Muscle layer of colon (tissue), 2 donors: Measurements from ENCODE around the gene LRRC8B.
A peak's percentile ranks its signal among the peaks of the same experiment; 100 is the strongest.

Experiments used
- H3K27ac ChIP-seq: one replicate; pipeline ENCODE4 v1.7.0; 2013; ENCODE audit warnings: low read depth, mild to moderate bottlenecking, low read length, moderate library complexity
- H3K27me3 ChIP-seq, 2 donors: one replicate each; pipeline ENCODE4 v1.7.0; 2013; ENCODE audit warnings: low read length in 2 of 2, mild to moderate bottlenecking in 2 of 2; ENCODE audit not compliant: insufficient read depth in 2 of 2, control insufficient read depth in 1 of 2
- H3K36me3 ChIP-seq: one replicate; pipeline ENCODE4 v1.7.0; 2013; ENCODE audit warnings: mild to moderate bottlenecking, low read length; ENCODE audit not compliant: insufficient read depth
- H3K4me1 ChIP-seq: one replicate; pipeline ENCODE4 v1.7.0; 2013; ENCODE audit warnings: mild to moderate bottlenecking, low read length; ENCODE audit not compliant: insufficient read depth
- H3K4me3 ChIP-seq, 2 donors: one replicate each; pipeline ENCODE4 v1.7.0; 2013; ENCODE audit warnings: low read length in 2 of 2, low read depth in 1 of 2, mild to moderate bottlenecking in 1 of 2, moderate library complexity in 1 of 2
- H3K9ac ChIP-seq: one replicate; pipeline ENCODE4 v1.7.0; 2013; ENCODE audit warnings: low read length
- H3K9me3 ChIP-seq: one replicate; pipeline ENCODE4 v1.7.0; 2013; ENCODE audit warnings: mild to moderate bottlenecking, low read length
- donor health status: abdominal sarcoma.
- donor health status: Adenocarcinoma of cecum.

The LRRC8B gene

DNA sequence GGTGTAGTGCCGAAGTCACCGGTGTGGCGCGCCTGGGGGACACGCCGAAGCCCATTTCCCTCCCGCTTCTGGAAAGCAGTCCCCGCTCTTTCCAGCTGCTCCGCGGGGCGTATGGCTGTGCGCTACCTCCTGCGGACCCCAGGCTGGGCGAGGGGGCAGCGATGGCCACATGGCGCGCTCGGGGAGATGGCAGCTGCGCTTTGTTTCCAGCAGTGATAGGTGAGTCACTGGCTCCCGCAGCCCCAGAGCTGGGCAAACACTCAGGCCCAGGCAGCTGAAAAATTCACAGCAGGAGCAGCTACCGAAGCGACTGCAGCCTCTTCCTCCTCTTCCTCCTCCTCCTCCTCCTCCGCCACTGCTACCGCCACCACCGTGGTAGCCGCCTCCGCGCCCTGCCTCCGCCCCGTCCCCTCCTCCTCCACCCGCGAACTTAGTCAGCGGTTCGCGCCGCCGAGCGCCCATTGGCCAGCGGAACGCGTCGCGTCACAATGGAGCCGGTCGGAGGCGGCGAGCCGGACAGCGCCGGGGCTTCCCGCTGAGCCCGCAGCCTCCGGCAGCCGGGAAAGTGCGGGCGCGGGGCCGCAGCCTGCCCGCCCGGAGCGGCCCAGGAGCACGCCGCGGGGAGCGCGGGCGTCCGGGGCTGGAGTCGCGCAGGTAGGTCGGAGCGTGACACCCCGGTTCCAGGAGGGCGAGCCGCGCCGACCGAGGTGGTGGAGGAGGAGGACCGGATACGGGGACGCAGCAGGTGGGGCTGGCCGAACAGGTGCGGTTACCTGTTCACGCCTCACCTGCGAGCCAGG, at the start of gene LRRC8B:
LRRC8B (plus strand) TSS at position 461 of the 800 bp plus-strand sequence. CDS start 57,822 bp downstream, outside the sequence.
- Histone ChIP-seq H3K27ac (peak within 1 kb of the TSS; percentile 74), H3K4me1 (peaks cover 6% of the 10 kb centered on the region), H3K9me3 (no peaks in the 10 kb centered on the region), H3K36me3 (no peaks in the 10 kb centered on the region), H3K27me3 (no peaks in the 10 kb centered on the region), H3K4me3 (peak within 1 kb of the TSS; percentile 78 to 85), H3K9ac (peak within 1 kb of the TSS; percentile 44)

DNA sequence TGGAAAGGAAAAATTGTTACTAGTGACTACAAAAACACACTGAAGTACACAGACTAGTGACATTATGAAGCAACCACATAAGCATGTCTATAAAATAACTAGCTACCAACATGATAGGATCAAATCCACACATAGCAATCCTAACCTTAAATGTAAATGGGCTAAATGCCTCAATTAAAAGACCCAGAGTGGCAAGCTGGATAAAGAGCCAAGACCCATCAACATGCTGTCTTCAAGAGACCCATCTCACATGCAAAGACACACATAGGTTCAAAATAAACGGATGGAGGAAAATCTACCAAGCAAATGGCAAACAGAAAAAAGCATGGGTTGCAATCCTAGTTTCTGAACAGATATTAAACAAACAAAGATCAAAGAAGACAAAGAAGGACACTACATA, 49.4 kb upstream of the LRRC8B start:
- Histone ChIP-seq H3K4me1 (no peaks in the 10 kb centered on the region), H3K9ac (no peak overlapping the region), H3K9me3 (no peaks in the 10 kb centered on the region), H3K36me3 (no peaks in the 10 kb centered on the region), H3K27ac (no peak overlapping the region), H3K27me3 (no peaks in the 10 kb centered on the region), H3K4me3 (no peak overlapping the region)

DNA sequence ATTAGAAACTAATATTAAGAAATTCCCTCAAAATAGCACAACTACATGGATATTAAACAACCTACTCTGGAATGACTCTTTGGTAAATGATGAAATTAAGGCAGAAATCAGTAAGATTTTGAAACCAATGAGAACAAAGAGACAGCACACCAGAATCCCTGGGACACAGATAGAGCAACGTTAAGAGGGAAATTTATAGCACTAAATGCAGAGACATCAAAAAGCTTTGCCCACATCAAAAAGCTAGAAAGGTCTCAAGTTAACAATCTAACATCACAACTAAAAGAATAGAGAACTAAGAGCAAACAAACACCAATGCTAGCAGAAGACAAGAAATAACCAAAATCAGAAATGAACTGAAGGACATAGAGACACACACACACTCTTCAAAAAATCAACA, 48.6 kb upstream of the LRRC8B start:
- H3K4me3 ChIP-seq: no peak overlapping the region
- H3K27ac ChIP-seq: no peak overlapping the region

DNA sequence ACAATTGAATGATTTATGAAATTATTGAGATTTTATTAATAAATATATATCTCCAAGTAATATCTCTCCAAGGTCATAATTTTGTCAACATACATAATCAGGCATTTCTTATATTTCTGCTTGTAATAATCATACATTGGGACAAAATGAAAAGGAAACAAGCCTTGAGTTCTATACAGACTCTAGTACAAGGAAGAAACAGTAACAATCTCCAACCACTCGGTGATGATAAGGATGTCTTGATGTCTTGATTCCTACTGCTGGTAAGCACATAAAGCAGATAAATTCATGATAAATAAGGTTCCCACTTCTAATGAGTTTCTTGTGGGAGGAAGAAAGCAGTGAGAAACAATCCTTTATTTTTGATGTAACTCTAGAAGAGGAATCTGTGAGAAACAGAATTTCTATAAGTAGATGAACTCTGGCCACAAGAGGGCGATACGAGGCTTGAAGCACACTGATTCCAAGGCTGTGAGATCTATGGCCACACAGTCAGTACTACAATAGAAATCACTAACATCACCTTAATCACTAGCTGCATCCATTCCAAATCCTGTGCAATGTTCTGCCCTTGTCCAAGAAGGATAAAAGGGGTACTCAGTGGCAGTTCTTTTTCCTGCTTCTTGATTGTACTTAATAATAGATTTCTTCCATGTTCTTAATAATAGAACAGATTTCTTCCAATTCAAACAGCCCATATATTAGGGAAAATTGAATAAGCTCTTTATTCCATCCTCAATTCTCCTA, 41.4 kb upstream of the LRRC8B start:
- no peaks in the 10 kb centered on the region for H3K9me3 ChIP-seq
- no peak overlapping the region for H3K27ac ChIP-seq
- no peak overlapping the region for H3K4me3 ChIP-seq
- H3K36me3 ChIP-seq: no peaks in the 10 kb centered on the region
- H3K27me3 ChIP-seq: no peaks in the 10 kb centered on the region
- no peak overlapping the region for H3K9ac ChIP-seq
- no peaks in the 10 kb centered on the region for H3K4me1 ChIP-seq

More for the DNA sequence above, 48.6 kb upstream of the LRRC8B start:
- no peaks in the 10 kb centered on the region for H3K9me3 ChIP-seq
- H3K9ac ChIP-seq: no peak overlapping the region
- H3K27me3 ChIP-seq: no peaks in the 10 kb centered on the region
- no peaks in the 10 kb centered on the region for H3K36me3 ChIP-seq
- H3K4me1 ChIP-seq: no peaks in the 10 kb centered on the region

DNA sequence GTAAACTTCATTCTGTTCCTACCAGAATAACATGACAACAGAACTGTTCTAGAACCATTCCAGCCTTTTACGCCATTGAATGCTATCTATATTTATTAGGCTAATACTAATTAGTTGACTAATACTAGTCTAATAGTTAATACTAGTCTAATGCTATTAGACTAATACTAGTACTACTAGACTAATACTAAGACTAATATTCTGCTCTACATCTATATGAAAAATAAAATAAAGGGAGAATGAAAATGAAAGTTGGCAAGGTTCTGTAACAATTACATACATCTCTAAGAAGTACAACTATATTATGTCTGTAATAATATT, 40.9 kb upstream of the LRRC8B start:
- no peaks in the 10 kb centered on the region for H3K4me1 ChIP-seq
- no peak overlapping the region for H3K27ac ChIP-seq
- no peaks in the 10 kb centered on the region for H3K27me3 ChIP-seq
- no peak overlapping the region for H3K9ac ChIP-seq
- H3K36me3 ChIP-seq: no peaks in the 10 kb centered on the region
- no peak overlapping the region for H3K4me3 ChIP-seq
- H3K9me3 ChIP-seq: no peaks in the 10 kb centered on the region

DNA sequence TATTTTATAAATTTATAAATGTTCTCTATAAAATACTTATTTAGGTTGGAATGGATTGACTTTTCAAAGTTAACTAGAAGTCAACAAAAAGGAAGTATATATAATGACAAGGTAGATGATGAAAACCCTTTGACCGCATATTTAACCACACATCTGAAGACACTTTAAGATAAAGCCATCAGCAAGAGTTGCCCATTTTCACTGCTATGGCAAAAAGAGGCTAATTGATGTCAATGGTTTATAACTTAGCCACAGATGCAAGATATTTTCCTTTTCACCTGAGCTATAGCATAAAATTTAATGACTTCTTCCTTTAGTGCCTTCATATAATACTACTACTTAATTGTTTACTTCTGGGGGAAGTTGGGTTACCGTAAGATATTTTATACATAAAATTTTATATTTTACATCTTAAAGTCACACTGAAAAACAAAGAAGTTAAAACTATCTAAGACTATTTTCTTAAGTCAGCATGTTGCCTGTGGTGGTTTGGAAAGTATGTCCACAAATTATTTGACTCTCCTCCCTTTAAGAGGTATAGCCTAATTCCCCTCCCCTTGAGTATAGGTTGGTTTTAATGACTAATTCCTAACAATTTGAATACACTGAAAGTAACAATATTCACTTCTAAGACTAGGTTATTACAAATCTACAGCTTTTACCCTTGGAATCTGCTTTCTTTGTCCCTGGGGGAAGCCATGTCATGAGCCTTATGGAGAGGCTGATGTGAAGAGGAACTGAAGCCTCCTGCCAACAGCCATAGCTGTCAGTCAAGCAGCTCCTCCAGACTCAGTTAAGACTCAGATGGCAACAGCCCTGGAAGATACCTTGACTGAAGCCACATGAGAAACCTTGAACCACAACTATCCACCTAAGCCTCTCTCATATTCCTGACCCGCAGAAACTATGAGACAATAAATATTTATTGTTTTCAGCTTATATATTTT, 40.3 kb upstream of the LRRC8B start:
- H3K36me3 ChIP-seq: no peaks in the 10 kb centered on the region
- no peaks in the 10 kb centered on the region for H3K9me3 ChIP-seq
- no peaks in the 10 kb centered on the region for H3K27me3 ChIP-seq
- no peak overlapping the region for H3K4me3 ChIP-seq
- no peaks in the 10 kb centered on the region for H3K4me1 ChIP-seq
- no peak overlapping the region for H3K9ac ChIP-seq
- no peak overlapping the region for H3K27ac ChIP-seq

DNA sequence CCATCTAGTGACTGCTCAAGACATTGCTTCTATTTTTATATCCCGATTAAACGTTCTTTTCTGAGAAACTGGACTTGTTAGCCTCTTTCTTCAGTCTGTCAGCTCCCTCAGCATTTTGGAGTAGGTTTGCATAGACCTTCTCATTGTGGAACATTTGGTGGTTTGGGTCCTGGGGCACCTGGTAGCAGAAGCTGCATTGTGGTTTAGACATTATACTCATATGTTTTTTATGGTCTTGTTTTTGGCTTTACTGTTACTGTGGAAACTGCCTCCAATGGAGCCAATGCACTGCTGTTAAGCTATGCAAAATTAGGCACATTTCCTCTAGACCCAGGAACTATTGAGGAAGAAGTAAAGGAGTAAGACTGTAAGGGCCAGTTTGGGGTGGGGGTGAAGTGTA, 36.7 kb upstream of the LRRC8B start:
- Histone ChIP-seq H3K36me3 (no peaks in the 10 kb centered on the region), H3K4me3 (no peak overlapping the region), H3K9me3 (no peaks in the 10 kb centered on the region), H3K9ac (no peak overlapping the region), H3K27ac (no peak overlapping the region), H3K4me1 (no peaks in the 10 kb centered on the region), H3K27me3 (no peaks in the 10 kb centered on the region)

DNA sequence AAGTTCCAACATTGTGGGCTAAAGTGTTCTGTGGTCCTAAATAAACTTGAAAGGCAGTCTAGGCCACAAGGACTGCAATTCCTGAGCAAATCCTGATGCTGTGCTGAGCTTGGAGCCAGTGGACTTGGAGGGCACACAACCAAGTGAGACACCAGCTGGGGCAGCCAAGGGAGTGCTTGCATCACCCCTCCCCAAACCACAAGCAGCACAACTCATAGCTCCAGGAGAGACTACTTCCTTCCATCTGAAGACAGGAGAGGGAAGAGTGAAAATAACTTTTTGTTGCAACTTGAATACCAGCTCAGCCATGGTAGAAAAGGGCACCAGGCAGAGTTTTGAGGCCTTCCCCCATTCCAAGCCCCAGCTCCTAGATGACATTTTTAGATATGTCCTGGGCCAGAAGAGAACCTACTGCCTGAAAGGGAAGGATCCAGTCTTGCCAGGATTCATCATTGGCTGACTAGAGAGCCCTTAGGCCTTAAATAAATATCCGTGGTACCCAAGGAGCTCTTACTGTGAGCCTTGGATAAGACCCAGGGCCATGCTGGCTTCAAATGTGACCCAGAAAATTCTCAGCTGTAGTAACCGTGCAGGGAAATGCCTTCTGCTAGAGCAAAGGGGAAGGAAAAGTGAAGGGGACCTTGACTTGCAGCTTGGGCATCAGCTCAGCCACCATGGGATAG, 35.4 kb upstream of the LRRC8B start:
- H3K4me3 ChIP-seq: no peak overlapping the region

DNA sequence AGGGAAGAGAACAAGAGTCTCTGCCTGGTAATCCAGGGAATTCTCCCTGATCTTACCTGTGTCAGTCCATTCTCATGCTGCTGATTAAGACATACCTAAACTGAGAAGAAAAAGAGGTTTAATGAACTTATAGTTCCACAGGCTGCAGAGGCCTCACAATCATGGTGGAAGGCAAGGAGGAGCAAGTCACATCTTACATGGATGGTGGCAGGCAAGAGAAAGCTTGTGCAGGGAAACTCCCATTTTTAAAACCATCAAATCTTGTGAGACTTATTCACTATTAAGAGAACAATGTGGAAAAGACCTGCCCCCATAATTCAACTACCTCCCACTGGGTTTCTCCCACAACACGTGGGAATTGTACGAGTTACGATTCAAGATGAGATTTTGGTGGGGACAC, 34.2 kb upstream of the LRRC8B start:
- no peak overlapping the region for H3K4me3 ChIP-seq
- H3K27ac ChIP-seq: no peak overlapping the region
- H3K9ac ChIP-seq: no peak overlapping the region
- H3K27me3 ChIP-seq: no peaks in the 10 kb centered on the region
- H3K9me3 ChIP-seq: no peaks in the 10 kb centered on the region
- no peaks in the 10 kb centered on the region for H3K36me3 ChIP-seq
- H3K4me1 ChIP-seq: no peaks in the 10 kb centered on the region

More for the DNA sequence above, 35.4 kb upstream of the LRRC8B start:
- no peaks in the 10 kb centered on the region for H3K27me3 ChIP-seq
- no peaks in the 10 kb centered on the region for H3K9me3 ChIP-seq
- H3K36me3 ChIP-seq: no peaks in the 10 kb centered on the region
- no peak overlapping the region for H3K9ac ChIP-seq
- H3K27ac ChIP-seq: no peak overlapping the region
- no peaks in the 10 kb centered on the region for H3K4me1 ChIP-seq

DNA sequence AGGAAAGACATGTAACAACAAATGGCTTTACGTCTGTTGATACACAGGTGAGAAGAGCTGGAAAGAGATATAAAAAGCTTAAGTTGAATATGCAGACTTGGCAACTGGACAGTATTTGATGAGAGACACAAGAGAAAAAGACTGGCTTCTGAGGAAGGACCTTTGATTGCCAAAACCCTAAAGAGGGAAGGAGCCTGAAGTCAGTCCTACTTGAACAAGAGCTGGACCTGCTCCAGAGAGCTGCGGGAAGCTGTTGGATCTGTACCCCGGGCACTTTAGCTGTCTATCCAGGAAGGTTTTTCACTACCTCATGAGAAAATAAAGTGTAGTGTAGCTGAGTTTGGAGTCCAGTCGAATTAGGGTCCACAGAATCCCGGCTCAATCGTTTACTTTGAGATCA, 25.3 kb upstream of the LRRC8B start:
- Histone ChIP-seq H3K9ac (no peak overlapping the region), H3K27me3 (no peaks in the 10 kb centered on the region), H3K4me1 (no peaks in the 10 kb centered on the region), H3K9me3 (no peaks in the 10 kb centered on the region), H3K27ac (no peak overlapping the region), H3K4me3 (no peak overlapping the region), H3K36me3 (no peaks in the 10 kb centered on the region)

DNA sequence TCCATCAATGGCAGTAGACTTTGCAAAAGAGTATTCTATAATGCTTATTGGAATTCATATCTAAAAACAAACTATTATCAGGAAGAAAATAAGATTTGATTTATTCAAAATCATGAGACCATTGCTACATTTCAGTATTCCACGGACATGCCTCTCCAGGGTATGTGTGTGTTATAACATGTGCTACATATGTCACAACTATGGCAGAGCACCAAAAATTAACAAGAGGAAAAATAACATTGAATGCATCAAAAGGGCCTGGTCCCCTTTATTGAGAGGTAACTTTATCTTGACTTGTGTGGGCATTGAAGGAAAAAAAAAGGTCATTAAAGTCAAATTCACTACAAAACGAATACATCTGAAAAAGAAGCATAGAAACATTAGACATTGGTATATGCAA, 22.6 kb upstream of the LRRC8B start:
- Histone ChIP-seq H3K4me1 (no peaks in the 10 kb centered on the region), H3K4me3 (no peak overlapping the region), H3K27ac (no peak overlapping the region), H3K9me3 (no peaks in the 10 kb centered on the region), H3K36me3 (no peaks in the 10 kb centered on the region), H3K9ac (no peak overlapping the region), H3K27me3 (no peaks in the 10 kb centered on the region)
